Fibroblast of pulmonary artery (primary cell): ENCODE results near the gene NR5A1.

Source experiments
- DNase-seq: peaks from one replicate; pipeline ENCODE4 v3.0.0-alpha.2; 2010; ENCODE audit warnings: low read depth
- H3K4me3 ChIP-seq: replicated peaks from 2 replicates; pipeline ENCODE4 v1.5.1; 2011; ENCODE audit warnings: low read depth, mild to moderate bottlenecking, control low read depth, low read length, moderate library complexity
- CTCF ChIP-seq: IDR thresholded peaks from 2 replicates; pipeline ENCODE4 v1.5.1; 2011; ENCODE audit warnings: mild to moderate bottlenecking, control low read depth, low read length, inconsistent platforms; ENCODE audit errors: missing control alignments

Gene NR5A1

DNA sequence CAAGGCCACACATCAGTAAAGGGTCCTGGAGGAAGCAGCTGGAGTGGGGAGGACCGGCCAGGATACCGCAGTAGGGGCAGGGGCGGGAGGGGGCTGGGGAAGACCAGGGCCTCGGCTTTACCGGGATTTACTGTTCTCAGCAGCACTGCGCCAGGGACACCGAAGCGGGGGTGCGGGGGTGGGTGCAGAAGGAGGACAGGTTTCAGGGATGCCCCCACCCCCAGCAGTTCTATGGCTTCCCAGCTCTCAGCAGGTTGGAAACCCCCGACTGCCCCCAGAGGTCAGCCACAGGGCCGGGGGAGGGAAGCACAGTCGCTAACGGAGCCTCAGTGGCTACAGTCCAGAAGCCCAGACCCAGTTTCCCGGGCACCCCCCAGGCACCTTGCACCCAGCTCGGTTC is 21.3 kb downstream of the NR5A1 start:
- no peak overlapping the region for H3K4me3 ChIP-seq
- no peak for TF ChIP-seq CTCF
- DNase-seq = no peak

GRCh38 chr9:124485201-124485600 is 22.0 kb downstream of the NR5A1 start:
- DNase-seq = no peak
- no peak overlapping the region for H3K4me3 ChIP-seq
- TF ChIP-seq CTCF = no peak

GRCh38 chr9:124483481-124483880 is 23.7 kb downstream of the NR5A1 start:
- no peak for TF ChIP-seq CTCF
- no peak for DNase-seq
- no peak overlapping the region for H3K4me3 ChIP-seq

DNA sequence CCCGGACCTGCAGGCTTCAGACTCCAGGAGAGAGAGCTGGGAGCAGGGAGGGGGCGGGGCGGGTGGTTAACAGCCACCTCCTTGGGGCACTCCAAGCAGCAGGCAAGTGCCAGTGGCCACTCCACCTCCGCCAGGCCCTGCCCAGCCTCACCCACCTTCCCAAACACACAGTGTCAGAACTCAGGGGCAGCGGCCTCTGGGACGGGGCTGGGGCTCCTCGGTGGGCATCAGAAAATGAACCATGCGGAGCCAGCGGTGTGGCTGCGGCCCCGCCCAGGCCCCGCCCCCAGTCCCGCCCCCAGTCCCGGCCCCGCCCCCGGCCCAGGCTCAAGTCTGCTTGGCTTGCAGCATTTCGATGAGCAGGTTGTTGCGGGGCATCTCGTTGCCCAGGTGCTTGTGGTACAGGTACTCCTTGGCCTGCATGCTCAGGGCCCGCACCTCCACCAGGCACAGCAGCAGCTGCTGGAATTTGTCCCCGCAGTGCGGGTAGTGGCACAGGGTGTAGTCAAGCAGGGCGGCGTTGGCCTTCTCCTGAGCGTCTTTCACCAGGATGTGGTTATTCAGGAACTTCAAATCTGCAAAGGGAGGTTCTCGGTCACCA is 24.7 kb downstream of the NR5A1 start:
- H3K4me3 ChIP-seq = no peak overlapping the region
- no peak for DNase-seq
- no peak for TF ChIP-seq CTCF

DNA sequence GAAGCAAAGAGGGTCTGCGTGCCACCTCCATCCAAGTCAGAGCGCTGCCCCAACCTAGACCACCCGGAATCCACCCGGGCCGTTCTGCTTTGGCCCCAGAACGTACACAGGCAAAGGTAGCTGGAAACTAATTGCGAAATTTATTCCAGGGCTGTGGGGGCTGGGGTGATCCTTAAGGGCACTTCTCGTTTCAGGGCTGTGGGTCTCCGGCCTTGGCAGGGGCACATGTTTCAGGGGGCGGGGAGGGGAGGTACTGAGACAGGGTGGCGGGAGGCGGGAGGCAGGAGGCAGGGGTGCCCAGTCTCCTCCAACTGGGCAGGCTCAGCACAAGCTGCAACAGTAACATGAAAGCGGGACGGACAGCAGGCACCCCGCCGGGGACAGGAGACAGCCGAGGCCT is 26.1 kb downstream of the NR5A1 start:
- DNase-seq = no peak
- no peak for TF ChIP-seq CTCF
- no peak overlapping the region for H3K4me3 ChIP-seq

- DNase-seq = peak; percentile 9
- H3K4me3 ChIP-seq = no peak overlapping the region
- peak; percentile 31 for TF ChIP-seq CTCF
Measured at GRCh38 chr9:124480621-124480981, 26.6 kb downstream of the NR5A1 start.

- no peak for TF ChIP-seq CTCF
- no peak for DNase-seq
- no peak overlapping the region for H3K4me3 ChIP-seq
Measured at GRCh38 chr9:124479947-124480620, 27.1 kb downstream of the NR5A1 start.
